PC-3 (cell line): Measurements from ENCODE around the gene CCS. TPM values are rescaled to one million over a fixed set of nuclear protein-coding genes. Genes with fewer than 3 reads are reported as not detected.

Experiments used
- ATAC-seq: fragments of 200-7000 bp; cut with Tn5 transposase; 2 replicates; pipeline ENCODE4 v1.9.1; 2020; ENCODE audit warnings: mild to moderate bottlenecking, moderate library complexity
- BruUV-seq: library from RNA; stranded (reverse); fragments of 400-500 nt; replicated peaks from 2 replicates; lab custom pipeline; 2021; lab: Mats Ljungman, UMichigan
- CTCF ChIA-PET: fragments of 300-600 bp; sonication (Branson Sonifier 250); formaldehyde crosslinking; loops from one replicate; lab custom pipeline; 2022; ENCODE audit warnings: antibody characterized with exemption; lab: Charles Lee
- POLR2A ChIA-PET: fragments of 300-600 bp; sonication (Branson Sonifier 250); formaldehyde crosslinking; loops from one replicate; lab custom pipeline; 2022; ENCODE audit warnings: antibody characterized with exemption; ENCODE audit not compliant: unreplicated experiment; lab: Charles Lee
- DNase-seq: peaks from one replicate; pipeline ENCODE4 v3.0.0-alpha.2; 2015
- H2AFZ ChIP-seq: fragments of 300-600 bp; sonication (generic); 2 replicates; pipeline ENCODE4 v1.6.0; 2016; ENCODE audit warnings: antibody characterized with exemption, low read length
- H3F3A ChIP-seq: fragments of 300-600 bp; sonication (generic); one replicate; pipeline ENCODE4 v1.6.0; 2017; ENCODE audit warnings: antibody characterized with exemption, low read length, control low read depth, mild to moderate bottlenecking; ENCODE audit not compliant: unreplicated experiment
- H3K27ac ChIP-seq: fragments of 300-600 bp; sonication (generic); 2 replicates; pipeline ENCODE4 v1.5.1; 2016; ENCODE audit warnings: mild to moderate bottlenecking, low read length
- H3K27me3 ChIP-seq: fragments of 300-600 bp; sonication (generic); 2 replicates; pipeline ENCODE4 v1.6.1; 2016; ENCODE audit warnings: low read length, mixed read lengths
- H3K36me3 ChIP-seq: fragments of 300-600 bp; sonication (generic); 2 replicates; pipeline ENCODE4 v1.6.1; 2016; ENCODE audit warnings: low read depth, mixed run types, low read length, mixed read lengths
- H3K4me1 ChIP-seq: fragments of 300-600 bp; sonication (generic); 2 replicates; pipeline ENCODE4 v1.5.1; 2016; ENCODE audit warnings: low read length; ENCODE audit not compliant: insufficient read depth
- H3K4me2 ChIP-seq: fragments of 300-600 bp; sonication (generic); 2 replicates; pipeline ENCODE4 v1.6.0; 2016; ENCODE audit warnings: low read length
- H3K4me3 ChIP-seq: fragments of 300-600 bp; sonication (generic); 2 replicates; pipeline ENCODE4 v1.5.1; 2016; ENCODE audit warnings: mild to moderate bottlenecking, low read length, mixed read lengths
- H3K79me2 ChIP-seq: fragments of 300-600 bp; sonication (generic); 2 replicates; pipeline ENCODE4 v1.6.1; 2017; ENCODE audit warnings: low read length, mixed read lengths
- H3K9ac ChIP-seq: fragments of 300-600 bp; sonication (generic); 2 replicates; pipeline ENCODE4 v1.6.0; 2016; ENCODE audit warnings: mild to moderate bottlenecking, low read length
- H3K9me2 ChIP-seq: fragments of 300-600 bp; sonication (generic); replicated peaks from 2 replicates; pipeline ENCODE4 v1.6.1; 2016; ENCODE audit warnings: mixed run types, low read length, mixed read lengths
- H3K9me3 ChIP-seq: fragments of 300-600 bp; sonication (generic); 2 replicates; pipeline ENCODE4 v1.6.1; 2016; ENCODE audit warnings: low read length, mixed read lengths
- H4K20me1 ChIP-seq: fragments of 300-600 bp; sonication (generic); 2 replicates; pipeline ENCODE4 v1.6.1; 2016; ENCODE audit warnings: low read length, mixed read lengths
- CTCF ChIP-seq: fragments of 300-600 bp; sonication (generic); conservative IDR thresholded peaks from 2 replicates; pipeline ENCODE4 v1.5.1; 2017; ENCODE audit warnings: antibody characterized with exemption, low read depth, mild to moderate bottlenecking, low read length
- EZH2 ChIP-seq: fragments of 300-600 bp; sonication (generic); IDR thresholded peaks from one replicate; pipeline ENCODE4 v1.6.1; 2017; ENCODE audit warnings: antibody characterized with exemption, mild to moderate bottlenecking, low read length; ENCODE audit not compliant: unreplicated experiment
- EZH2phosphoT487 ChIP-seq: fragments of 300-600 bp; sonication (generic); IDR thresholded peaks from 2 replicates; pipeline ENCODE4 v1.6.1; 2018; ENCODE audit warnings: mild to moderate bottlenecking, antibody characterized with exemption, low read length, borderline replicate concordance
- intact Hi-C: fragments of 100-400 bp; cut with micrococcal nuclease; formaldehyde crosslinking; loops from 2 replicates; pipeline ENCODE4 v1.9.0; 2023
- total RNA-seq: library from RNA; depleted of rRNA; stranded (reverse); fragments of >200 nt; gene quantifications from 2 replicates; pipeline ENCODE4 v1.2.3, GENCODE V29; 2014

Gene CCS
- total RNA-seq, 1 experiment from 2014 or later = 43.8 TPM

- CTCF ChIA-PET = no interaction called here
- Histone ChIP-seq H4K20me1 (peaks cover 44% of the 10 kb centered on the region), H3K36me3 (peaks cover 45% of the 10 kb centered on the region)
Observed at GRCh38 chr11:66632952-66633351, 40.0 kb downstream of the CCS start.

GRCh38 chr11:66636411-66636810, 43.4 kb downstream of the CCS start:
- Histone ChIP-seq H3K9ac (no peak overlapping the region), H4K20me1 (peaks cover 44% of the 10 kb centered on the region), H3K36me3 (peaks cover 36% of the 10 kb centered on the region), H3K9me2 (no peaks in the 10 kb centered on the region), H3K27me3 (no peaks in the 10 kb centered on the region), H3K4me3 (no peak overlapping the region), H3F3A (peaks cover 7% of the 10 kb centered on the region), H3K27ac (no peak overlapping the region), H3K79me2 (peaks cover 97% of the 10 kb centered on the region), H3K4me2 (no peak overlapping the region), H3K9me3 (no peaks in the 10 kb centered on the region), H3K4me1 (peaks cover 24% of the 10 kb centered on the region), H2AFZ (no peak overlapping the region)
- intact Hi-C loops = no loop called here
- POLR2A ChIA-PET = no interaction called here
- ATAC-seq (no peak), DNase-seq (no peak)
- no peak for TF ChIP-seq EZH2phosphoT487
- no peak for TF ChIP-seq EZH2
- TF ChIP-seq CTCF = no peak
- no TSS peak for BruUV-seq
- CTCF ChIA-PET = no interaction called here

More at GRCh38 chr11:66632952-66633351, 40.0 kb downstream of the CCS start:
- Histone ChIP-seq H3K9me3 (no peaks in the 10 kb centered on the region), H2AFZ (no peak overlapping the region), H3K79me2 (peaks cover 100% of the 10 kb centered on the region), H3K4me1 (peaks cover 5% of the 10 kb centered on the region; the same call in 1 of the 2 replicates), H3F3A (peaks cover 6% of the 10 kb centered on the region), H3K27me3 (no peaks in the 10 kb centered on the region), H3K4me2 (no peak overlapping the region), H3K9me2 (no peaks in the 10 kb centered on the region), H3K9ac (no peak overlapping the region), H3K4me3 (no peak overlapping the region), H3K27ac (no peak overlapping the region)
- intact Hi-C loops = no loop called here
- DNase-seq (no peak), ATAC-seq (no peak)
- POLR2A ChIA-PET = no interaction called here
- BruUV-seq = no TSS peak
- TF ChIP-seq CTCF (no peak), EZH2phosphoT487 (no peak)

- peak overlapping the region; percentile 57 for H3K4me3 ChIP-seq
- H3K27me3 ChIP-seq = no peaks in the 10 kb centered on the region
- H3K27ac ChIP-seq = peak overlapping the region; percentile 56
- no peaks in the 10 kb centered on the region for H3K9me2 ChIP-seq
- ATAC-seq (peak; percentile 12), DNase-seq (no peak)
- intact Hi-C loops = loop anchor here (2.0 kb wide), 1 partner anchor 21 kb away; the partner anchor contains the start of gene RBM14
- peaks cover 48% of the 10 kb centered on the region for H4K20me1 ChIP-seq
- H3K9me3 ChIP-seq = no peaks in the 10 kb centered on the region
- TF ChIP-seq EZH2 (no peak), CTCF (no peak), EZH2phosphoT487 (no peak)
- ChIA-PET POLR2A (interaction anchor here (0.6 to 1.2 kb wide), 5 partner anchors 19 to 557 kb away, joined by 4 to 20 read pairs (median 5); partner anchors contain the start of genes DPP3, RBM14 and RBM4B), CTCF (interaction anchor here (0.6 to 1.2 kb wide), 3 partner anchors 45 to 842 kb away, joined by 3 to 5 read pairs (median 3); partner anchors contain the start of gene CCDC87)
- peak overlapping the region; percentile 66 for H3K9ac ChIP-seq
- peaks cover 41% of the 10 kb centered on the region for H3K36me3 ChIP-seq
- TSS peak; percentile 90 for BruUV-seq
- H3K4me1 ChIP-seq = peaks cover 37% of the 10 kb centered on the region
- peaks cover 97% of the 10 kb centered on the region for H3K79me2 ChIP-seq
- H3K4me2 ChIP-seq = peak overlapping the region; percentile 80
- H3F3A ChIP-seq = peaks cover 7% of the 10 kb centered on the region
- peak overlapping the region; percentile 76 for H2AFZ ChIP-seq
Observed at GRCh38 chr11:66637557-66638176, 44.7 kb downstream of the CCS start.
